ENCODE measurements around the gene EIF5A. TPM values are rescaled to one million over a fixed set of nuclear protein-coding genes. Genes with fewer than 3 reads are reported as not detected.
"Not testable (repeated sequence)": the region's sequence is repeated elsewhere in the genome, so short reads cannot be mapped to it uniquely, and the experiment has no call there.

Gene EIF5A
- total RNA-seq, 4 donors from 2014 or later, result 172 to 314 (median 239) TPM

GRCh38 chr17:7329374-7329996, 22.1 kb downstream of the EIF5A start:
- Histone ChIP-seq H3K9me3 (no peaks in the 10 kb centered on the region), H3K4me3 (peak overlapping the region; percentile 71), H3K4me1 (peaks cover 26% of the 10 kb centered on the region), H3K36me3 (peaks cover 16% of the 10 kb centered on the region), H3K27me3 (no peaks in the 10 kb centered on the region), H3K27ac (peak overlapping the region; percentile 86)
- 0% methylated on average over 36 of the region's 43 CpGs for WGBS
- peak in 2 of 3 donors; percentile 59 to 73 for TF ChIP-seq POLR2AphosphoS5 (IDR thresholded peaks at IDR 0.05)
- TF ChIP-seq, protein P1, sequence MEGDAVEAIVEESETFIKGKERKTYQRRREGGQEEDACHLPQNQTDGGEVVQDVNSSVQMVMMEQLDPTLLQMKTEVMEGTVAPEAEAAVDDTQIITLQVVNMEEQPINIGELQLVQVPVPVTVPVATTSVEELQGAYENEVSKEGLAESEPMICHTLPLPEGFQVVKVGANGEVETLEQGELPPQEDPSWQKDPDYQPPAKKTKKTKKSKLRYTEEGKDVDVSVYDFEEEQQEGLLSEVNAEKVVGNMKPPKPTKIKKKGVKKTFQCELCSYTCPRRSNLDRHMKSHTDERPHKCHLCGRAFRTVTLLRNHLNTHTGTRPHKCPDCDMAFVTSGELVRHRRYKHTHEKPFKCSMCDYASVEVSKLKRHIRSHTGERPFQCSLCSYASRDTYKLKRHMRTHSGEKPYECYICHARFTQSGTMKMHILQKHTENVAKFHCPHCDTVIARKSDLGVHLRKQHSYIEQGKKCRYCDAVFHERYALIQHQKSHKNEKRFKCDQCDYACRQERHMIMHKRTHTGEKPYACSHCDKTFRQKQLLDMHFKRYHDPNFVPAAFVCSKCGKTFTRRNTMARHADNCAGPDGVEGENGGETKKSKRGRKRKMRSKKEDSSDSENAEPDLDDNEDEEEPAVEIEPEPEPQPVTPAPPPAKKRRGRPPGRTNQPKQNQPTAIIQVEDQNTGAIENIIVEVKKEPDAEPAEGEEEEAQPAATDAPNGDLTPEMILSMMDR (IDR thresholded peaks at IDR 0.05), result no peak
- TF ChIP-seq POLR2A (IDR thresholded peaks at IDR 0.05), result peak in 1 of 2 donors; percentile 66
- peak; percentile 98 for DNase-seq (ENCODE audit: low spot score in 2 of 2)

DNA sequence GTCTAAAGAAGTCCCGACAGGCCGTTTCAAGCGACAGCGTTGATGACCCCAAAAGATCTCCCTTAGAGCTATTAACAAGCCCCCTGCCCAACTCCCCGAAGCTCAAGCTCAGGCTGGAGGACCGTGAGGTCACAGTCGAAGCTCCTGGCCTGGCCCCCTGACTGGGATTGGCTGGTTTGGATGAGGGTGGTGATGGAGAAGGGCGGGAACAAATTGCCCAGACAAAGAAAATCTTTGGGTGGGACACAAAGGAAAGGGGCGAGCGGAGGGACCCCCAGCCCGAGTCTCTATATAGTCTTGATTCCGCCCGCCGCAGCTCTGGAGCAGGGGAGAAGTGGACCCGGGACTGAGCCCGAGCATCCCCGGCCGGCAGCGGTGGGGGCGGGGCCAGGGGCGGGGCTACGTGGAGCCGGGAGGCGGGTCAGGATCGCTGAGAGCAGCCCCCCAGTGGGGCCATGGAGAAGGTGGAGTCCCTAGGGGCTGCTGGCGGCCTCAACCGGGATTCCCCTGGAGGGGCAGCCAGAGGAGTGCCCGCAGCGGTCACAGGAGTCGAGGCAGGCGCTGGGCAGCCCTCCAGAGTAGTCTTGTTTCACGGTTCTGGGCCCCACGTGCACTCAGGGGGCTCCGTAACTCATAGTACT, 22.7 kb downstream of the EIF5A start:
- H3K9me3 ChIP-seq, result no peaks in the 10 kb centered on the region
- H3K4me3 ChIP-seq, result peak overlapping the region; percentile 71
- H3K36me3 ChIP-seq, result peaks cover 15% of the 10 kb centered on the region
- peak in 1 of 2 donors; percentile 87 for DNase-seq (ENCODE audit: low spot score in 2 of 2)
- 0% methylated on average over 17 of the region's 34 CpGs for WGBS
- TF ChIP-seq POLR2A (IDR thresholded peaks at IDR 0.05) (no peak), EP300 (IDR thresholded peaks at IDR 0.05) (no peak), POLR2AphosphoS5 (IDR thresholded peaks at IDR 0.05) (no peak)
- TF ChIP-seq, protein P1 (IDR thresholded peaks at IDR 0.05), result no peak
- H3K27ac ChIP-seq, result peak overlapping the region; percentile 86
- peaks cover 26% of the 10 kb centered on the region for H3K4me1 ChIP-seq
- H3K27me3 ChIP-seq, result no peaks in the 10 kb centered on the region

- TF ChIP-seq, protein P1 (IDR thresholded peaks at IDR 0.05), result no peak
- TF ChIP-seq POLR2AphosphoS5 (IDR thresholded peaks at IDR 0.05) (no peak), POLR2A (IDR thresholded peaks at IDR 0.05) (no peak), EP300 (IDR thresholded peaks at IDR 0.05) (no peak)
- DNase-seq (ENCODE audit: low spot score in 2 of 2), result no peak
- H3K27me3 ChIP-seq, result no peaks in the 10 kb centered on the region
- 78% methylated on average over 6 of the region's 13 CpGs for WGBS
- H3K9me3 ChIP-seq, result no peaks in the 10 kb centered on the region
- H3K27ac ChIP-seq, result peak overlapping the region; percentile 86
- peaks cover 10% of the 10 kb centered on the region for H3K36me3 ChIP-seq
- peak overlapping the region; percentile 71 for H3K4me3 ChIP-seq
- H3K4me1 ChIP-seq, result peaks cover 26% of the 10 kb centered on the region
Measured at GRCh38 chr17:7330638-7331015, 23.2 kb downstream of the EIF5A start.

GRCh38 chr17:7332111-7332510, 24.7 kb downstream of the EIF5A start:
- Histone ChIP-seq H3K9me3 (no peaks in the 10 kb centered on the region), H3K4me1 (peaks cover 26% of the 10 kb centered on the region), H3K36me3 (no peaks in the 10 kb centered on the region), H3K27me3 (peaks cover 8% of the 10 kb centered on the region), H3K4me3 (no peak overlapping the region), H3K27ac (no peak overlapping the region)
- DNase-seq (ENCODE audit: low spot score in 2 of 2), result no peak
- TF ChIP-seq, protein P1 (IDR thresholded peaks at IDR 0.05), result no peak
- TF ChIP-seq POLR2AphosphoS5 (IDR thresholded peaks at IDR 0.05) (no peak), POLR2A (IDR thresholded peaks at IDR 0.05) (no peak), EP300 (IDR thresholded peaks at IDR 0.05) (no peak)
- WGBS, result 33% methylated on average over 6 of the region's 7 CpGs

DNA sequence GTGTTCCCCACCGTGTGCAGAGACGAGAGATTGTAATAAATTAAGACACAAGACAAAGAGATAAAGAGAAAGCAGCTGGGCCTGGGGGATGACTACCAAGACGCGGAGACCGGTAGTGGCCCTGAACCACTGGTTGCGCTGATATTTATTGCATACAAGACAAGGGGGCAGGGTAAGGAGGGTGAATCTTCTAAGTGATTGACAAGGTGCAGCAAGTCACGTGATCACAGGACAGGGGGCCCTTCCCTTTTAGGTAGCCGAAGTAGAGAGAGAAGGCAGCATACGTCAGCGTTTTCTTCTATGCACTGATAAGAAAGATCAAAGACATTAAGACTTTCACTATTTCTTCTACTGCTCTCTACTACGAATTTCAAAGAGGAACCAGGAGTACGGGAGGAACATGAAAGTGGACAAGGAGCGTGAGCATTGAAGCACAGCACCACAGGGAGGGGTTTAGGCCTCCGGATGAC, 25.2 kb downstream of the EIF5A start:
- not testable (repeated sequence) for DNase-seq (ENCODE audit: low spot score in 2 of 2); H3K27me3 ChIP-seq; H3K4me3 ChIP-seq; H3K27ac ChIP-seq; H3K36me3 ChIP-seq; H3K9me3 ChIP-seq
- H3K4me1 ChIP-seq, result peaks cover 23% of the 10 kb centered on the region
- 39% methylated on average over 14 of the region's 14 CpGs for WGBS
